Prostate gland (tissue), 2 donors: ENCODE measurements around the gene ADCY1. TPM values are rescaled to one million over a fixed set of nuclear protein-coding genes. Genes with fewer than 3 reads are reported as not detected.
"Not testable (repeated sequence)": the region's sequence is repeated elsewhere in the genome, so short reads cannot be mapped to it uniquely, and the experiment has no call there.

Experiments
- DNase-seq: peaks from one replicate; pipeline ENCODE4 v3.0.0-alpha.2; 2019; ENCODE audit warnings: low spot score
- H3K27ac ChIP-seq, 2 donors: fragments of 200-600 bp; sonication (generic); 2 replicates each; pipeline ENCODE4 v1.5.1; 2017 to 2019
- H3K27me3 ChIP-seq: fragments of 200-600 bp; sonication (generic); replicated peaks from 2 replicates; pipeline ENCODE4 v1.5.1; 2019; ENCODE audit not compliant: insufficient read depth
- H3K36me3 ChIP-seq, 2 donors: fragments of 200-600 bp; sonication (generic); 1 replicate in 1 of 2; 2 replicates in 1 of 2; pipeline versions ENCODE4 v1.5.1 to v1.8.1; 2017 to 2019
- H3K4me1 ChIP-seq: fragments of 200-600 bp; sonication (generic); replicated peaks from 2 replicates; pipeline ENCODE4 v1.5.1; 2019
- H3K4me3 ChIP-seq, 2 donors: fragments of 200-600 bp; sonication (generic); 2 replicates each; pipeline ENCODE4 v1.5.1; 2017 to 2019
- H3K9me3 ChIP-seq: fragments of 200-600 bp; sonication (generic); 2 replicates; pipeline ENCODE4 v1.5.1; 2017
- CTCF ChIP-seq, 4 experiments: fragments of 200-600 bp in 2 of 4; fragments of 450-650 bp in 2 of 4; sonication (generic) in 2 of 4; IDR thresholded peaks; 1 replicate in 3 of 4; 2 replicates in 1 of 4; pipeline ENCODE4 v1.5.1; 2016 to 2019; ENCODE audit warnings: antibody characterized with exemption in 4 of 4, mild to moderate bottlenecking in 2 of 4, moderate library complexity in 2 of 4
- POLR2A ChIP-seq: fragments of 450-650 bp; IDR thresholded peaks from one replicate; pipeline ENCODE4 v1.6.1; 2016; ENCODE audit warnings: antibody characterized with exemption, mild to moderate bottlenecking
- POLR2AphosphoS5 ChIP-seq: sonication (generic); formaldehyde crosslinking; IDR thresholded peaks from one replicate; pipeline ENCODE4 v1.6.1; 2017; ENCODE audit warnings: antibody characterized with exemption
- WGBS: methylation state at CpG from one replicate; pipeline ENCODE4 v1.1.5; 2018; 5-methylcytosine and 5-hydroxymethylcytosine counted together
- intact Hi-C: fragments of 100-400 bp; cut with DNase I; formaldehyde crosslinking; loops from one replicate; pipeline ENCODE4 v1.14.2; 2022
- total RNA-seq, 2 donors: library from RNA; depleted of rRNA; stranded (reverse); fragments of >200 nt; gene quantifications; one replicate each; pipeline ENCODE4 v1.1.0, GENCODE V29; 2016

The ADCY1 gene
- total RNA-seq, 2 donors from 2014 or later, result 4.5 to 17.0 TPM

DNA sequence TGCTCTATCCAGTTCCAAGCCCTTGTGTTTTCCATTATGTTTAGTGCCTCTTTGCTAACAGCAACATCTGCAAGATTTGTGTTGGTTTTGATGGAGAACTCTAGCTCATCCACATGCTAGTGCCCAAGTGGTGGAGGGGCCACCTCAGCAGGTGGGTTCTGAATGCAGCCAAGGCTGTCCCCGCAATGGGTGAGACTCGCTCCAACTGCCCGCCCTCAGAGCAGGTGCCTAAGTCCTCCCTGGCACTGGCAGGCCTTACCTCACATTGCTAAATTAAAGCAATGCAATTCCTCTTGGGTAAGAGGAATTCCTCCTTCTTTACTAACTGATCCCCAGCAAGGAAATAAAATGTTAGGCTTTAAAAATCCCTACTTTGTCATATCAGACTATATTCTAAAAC is 146.8 kb downstream of the ADCY1 start:
- Histone ChIP-seq H3K27ac (no peak overlapping the region), H3K9me3 (no peaks in the 10 kb centered on the region), H3K4me1 (no peaks in the 10 kb centered on the region), H3K4me3 (no peak overlapping the region), H3K36me3 (no peaks in the 10 kb centered on the region), H3K27me3 (no peaks in the 10 kb centered on the region)
- 100% methylated on average over 3 of the region's 3 CpGs for WGBS
- no peak for DNase-seq
- no peak for TF ChIP-seq CTCF (IDR thresholded peaks at IDR 0.05)
- TF ChIP-seq POLR2AphosphoS5, result no peak
- no peak for TF ChIP-seq POLR2A
- intact Hi-C loops, result no loop called here

DNA sequence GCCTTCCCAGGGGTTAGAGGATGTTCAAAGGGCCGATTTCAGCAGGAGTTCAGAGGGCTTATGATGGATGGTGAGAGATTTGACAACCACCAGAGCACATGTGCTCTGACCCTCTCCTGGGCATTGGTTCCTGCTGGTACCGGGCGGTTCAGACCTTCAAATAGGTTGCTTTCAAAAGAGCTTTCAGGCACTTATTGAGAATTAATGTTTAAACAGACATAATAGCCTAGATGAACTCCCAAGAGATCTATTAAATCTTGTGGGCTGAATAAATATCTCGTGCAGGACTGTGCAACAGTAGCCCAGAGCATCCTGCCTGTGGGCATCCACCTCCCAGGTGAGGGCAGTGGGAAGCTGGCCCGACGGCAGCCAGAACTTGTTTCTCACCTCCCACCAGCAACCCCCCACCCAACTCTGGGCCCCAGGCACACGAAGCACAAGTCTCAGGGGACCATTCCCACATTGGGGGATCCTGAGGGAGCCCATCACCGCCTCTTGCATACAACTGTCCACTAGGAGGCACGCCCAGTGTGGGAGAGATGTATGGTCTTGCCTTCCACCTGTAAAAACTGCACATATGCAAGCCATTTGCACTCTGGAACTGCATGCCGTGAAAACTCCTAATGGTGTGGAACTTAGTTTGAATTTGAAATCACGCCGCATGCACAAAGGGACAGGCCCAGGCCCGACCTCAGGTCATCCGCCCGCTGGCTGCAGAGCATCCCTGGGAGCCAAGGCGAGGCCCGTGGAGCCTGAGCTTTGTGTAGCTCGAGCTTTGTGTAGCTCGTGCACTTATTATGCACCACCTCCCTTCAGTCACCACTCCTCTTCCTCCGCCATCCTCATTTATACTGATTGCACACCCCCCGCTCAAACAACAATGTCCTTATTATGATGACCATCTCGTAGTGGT is 147.8 kb downstream of the ADCY1 start:
- no peaks in the 10 kb centered on the region for H3K9me3 ChIP-seq
- no peaks in the 10 kb centered on the region for H3K4me1 ChIP-seq
- intact Hi-C loops, result no loop called here
- DNase-seq, result no peak
- H3K27ac ChIP-seq, result no peak overlapping the region
- H3K27me3 ChIP-seq, result no peaks in the 10 kb centered on the region
- H3K4me3 ChIP-seq, result no peak overlapping the region
- H3K36me3 ChIP-seq, result peaks cover 0 to 9% of the 10 kb centered on the region in 2 donors
- TF ChIP-seq POLR2A (no peak), POLR2AphosphoS5 (no peak), CTCF (IDR thresholded peaks at IDR 0.05) (no peak)
- 81% methylated on average over 22 of the region's 22 CpGs for WGBS

DNA sequence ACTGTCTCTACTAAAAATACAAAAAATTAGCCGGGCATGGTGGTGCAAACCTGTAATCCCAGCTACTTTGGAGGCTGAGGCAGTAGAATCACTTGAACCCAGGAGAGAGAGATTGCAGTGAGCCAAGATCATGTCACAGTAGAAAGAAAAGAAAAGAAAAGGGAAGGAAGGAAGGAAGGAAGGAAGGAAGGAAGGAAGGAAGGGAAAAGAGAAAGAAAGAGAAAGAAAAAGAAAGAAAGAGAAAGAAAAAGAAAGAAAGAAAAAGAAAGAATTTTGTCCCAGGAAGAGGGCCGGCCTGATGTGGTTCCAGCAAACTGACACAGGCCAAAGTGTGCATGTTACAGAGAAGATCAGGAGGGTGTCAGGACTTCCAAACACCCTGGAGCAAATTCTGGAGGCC is 151.1 kb downstream of the ADCY1 start:
- H3K27ac ChIP-seq, H3K4me1 ChIP-seq, H3K27me3 ChIP-seq, H3K4me3 ChIP-seq, DNase-seq, H3K9me3 ChIP-seq, H3K36me3 ChIP-seq, intact Hi-C loops: not testable (repeated sequence)
- 97% methylated on average over 2 of the region's 2 CpGs for WGBS

DNA sequence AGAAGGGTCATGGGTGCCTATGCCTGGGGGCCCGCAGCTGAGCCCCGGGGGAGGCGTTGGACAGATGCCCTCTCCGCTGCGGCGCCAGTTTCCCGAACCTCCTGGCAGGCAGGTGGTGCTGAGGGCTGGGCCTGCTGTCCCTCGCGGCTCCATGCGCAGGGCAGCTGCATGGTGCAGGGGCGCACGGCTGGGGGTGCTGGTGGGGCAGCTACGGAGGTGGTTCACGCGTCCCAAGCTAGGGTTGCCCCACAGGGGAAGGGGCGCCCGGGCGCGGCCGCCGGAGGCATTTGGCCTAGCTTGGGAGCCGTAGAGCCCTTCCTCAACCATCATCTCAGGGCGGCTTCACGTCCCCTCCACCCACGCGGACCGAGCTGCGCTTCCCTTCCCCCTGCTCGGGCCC is 152.7 kb downstream of the ADCY1 start:
- DNase-seq, result no peak
- Histone ChIP-seq H3K4me3 (no peak overlapping the region), H3K27me3 (no peaks in the 10 kb centered on the region), H3K36me3 (peaks cover 0 to 10% of the 10 kb centered on the region in 2 donors), H3K9me3 (no peaks in the 10 kb centered on the region), H3K4me1 (no peaks in the 10 kb centered on the region), H3K27ac (no peak overlapping the region)
- intact Hi-C loops, result no loop called here
- 99% methylated on average over 26 of the region's 29 CpGs for WGBS
- no peak for TF ChIP-seq POLR2AphosphoS5

GRCh38 chr7:45731692-45732443 is 157.7 kb downstream of the ADCY1 start:
- H3K4me3 ChIP-seq, H3K9me3 ChIP-seq, H3K36me3 ChIP-seq, H3K4me1 ChIP-seq, DNase-seq, H3K27ac ChIP-seq, H3K27me3 ChIP-seq, intact Hi-C loops: not testable (repeated sequence)
- 86% methylated on average over 5 of the region's 5 CpGs for WGBS

- H3K36me3 ChIP-seq, intact Hi-C loops, H3K27ac ChIP-seq, H3K4me3 ChIP-seq, H3K9me3 ChIP-seq, DNase-seq, H3K4me1 ChIP-seq, H3K27me3 ChIP-seq: not testable (repeated sequence)
- 92% methylated on average over 9 of the region's 9 CpGs for WGBS
Measured at GRCh38 chr7:45738920-45739319, 164.8 kb downstream of the ADCY1 start.

- DNase-seq, H3K36me3 ChIP-seq: not testable (repeated sequence)
Measured at GRCh38 chr7:45740573-45740972, 166.4 kb downstream of the ADCY1 start.

DNA sequence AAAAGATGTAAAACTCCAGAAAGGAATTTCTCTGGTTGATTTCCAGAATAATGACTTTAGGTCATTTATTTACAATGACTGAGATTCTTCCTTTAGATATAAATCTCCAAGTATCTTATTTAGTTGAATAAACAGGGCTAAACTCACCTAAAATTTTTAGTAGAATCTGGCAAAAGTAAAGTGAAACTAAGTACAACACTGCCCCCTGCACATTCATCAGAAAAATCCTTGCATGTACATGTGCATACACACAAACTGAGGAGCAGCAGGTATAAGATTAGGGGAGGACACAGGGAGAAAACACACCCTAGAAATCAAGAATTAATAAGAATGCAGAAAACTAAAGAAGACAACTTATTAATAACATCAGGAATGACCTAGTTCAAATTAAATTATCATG is 174.8 kb downstream of the ADCY1 start:
- H3K36me3 ChIP-seq, intact Hi-C loops, H3K4me3 ChIP-seq, H3K9me3 ChIP-seq, H3K27me3 ChIP-seq, DNase-seq, H3K27ac ChIP-seq, H3K4me1 ChIP-seq: not testable (repeated sequence)

More at GRCh38 chr7:45740573-45740972, 166.4 kb downstream of the ADCY1 start:
- H3K4me3 ChIP-seq, H3K27ac ChIP-seq, H3K27me3 ChIP-seq, H3K9me3 ChIP-seq, intact Hi-C loops, H3K4me1 ChIP-seq: not testable (repeated sequence)
- WGBS, result 98% methylated on average over 3 of the region's 3 CpGs

GRCh38 chr7:45751352-45751751 is 177.2 kb downstream of the ADCY1 start:
- intact Hi-C loops, H3K9me3 ChIP-seq, H3K27me3 ChIP-seq, DNase-seq, H3K4me3 ChIP-seq, H3K4me1 ChIP-seq, H3K36me3 ChIP-seq, H3K27ac ChIP-seq: not testable (repeated sequence)
- WGBS, result 94% methylated on average over 2 of the region's 2 CpGs

DNA sequence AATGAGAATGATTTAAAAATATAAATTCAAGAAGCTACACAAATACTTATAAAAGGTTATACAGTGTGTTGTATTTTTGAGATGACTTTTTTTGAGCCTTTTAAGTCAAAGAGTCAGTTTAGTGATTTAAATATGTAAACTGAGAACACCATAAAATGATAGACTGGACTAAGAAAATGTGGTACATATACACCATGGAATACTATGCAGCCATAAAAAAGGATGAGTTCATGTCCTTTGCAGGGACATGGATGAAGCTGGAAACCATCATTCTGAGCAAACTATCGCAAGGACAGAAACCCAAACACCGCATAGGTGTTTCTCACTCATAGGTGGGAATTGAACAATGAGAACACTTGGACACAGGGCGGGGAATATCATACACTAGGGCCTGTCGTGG is 182.2 kb downstream of the ADCY1 start:
- H3K4me3 ChIP-seq, intact Hi-C loops, H3K4me1 ChIP-seq, H3K36me3 ChIP-seq, H3K27ac ChIP-seq, H3K27me3 ChIP-seq, DNase-seq, H3K9me3 ChIP-seq: not testable (repeated sequence)
- 98% methylated on average over 4 of the region's 4 CpGs for WGBS
